ENCODE results near the gene PHKB. TPM values are rescaled to one million over a fixed set of nuclear protein-coding genes. Genes with fewer than 3 reads are reported as not detected.
A peak's percentile ranks its signal among the peaks of the same experiment; 100 is the strongest.

Gene PHKB
- polyA plus RNA-seq, 1 donor (not counting 4 experiments of a cell fraction or from before 2014, with no cell fraction given) = 71.7 TPM

DNA sequence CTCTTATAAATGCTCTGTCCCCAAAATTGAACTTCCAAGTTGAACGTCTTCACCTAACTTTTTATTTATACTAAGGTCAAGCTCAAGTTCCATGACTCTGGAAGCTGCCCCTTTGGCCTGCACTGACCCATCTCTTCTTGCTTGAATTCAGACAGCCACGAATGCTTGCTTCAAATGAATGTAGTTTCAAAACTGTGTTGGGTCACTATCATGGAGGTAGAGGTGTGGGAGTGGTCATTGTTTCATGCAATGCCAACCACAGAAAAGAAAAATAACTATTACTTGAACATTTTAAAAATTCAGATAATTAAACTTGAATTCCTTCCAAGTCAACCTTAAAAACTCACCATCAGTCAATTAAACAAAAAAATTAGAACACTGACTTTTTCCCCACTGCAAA lies 2.8 kb upstream of the PHKB start:
- no peak for FAIRE-seq
- H3K9me1 ChIP-seq (ENCODE audit: control insufficient read depth, extremely low read depth, insufficient read depth, low read length) = no peaks in the 10 kb centered on the region
- peaks cover 3 to 5% of the 10 kb centered on the region in 2 experiments for H3K36me3 ChIP-seq (ENCODE audit: control insufficient read depth in 2 of 2, extremely low read depth in 1 of 2, insufficient read depth in 2 of 2, low read length in 2 of 2)
- H3K27me3 ChIP-seq (ENCODE audit: control insufficient read depth, extremely low read depth, insufficient read depth, low read length) = no peaks in the 10 kb centered on the region
- peaks cover 20% of the 10 kb centered on the region for H3K79me2 ChIP-seq (ENCODE audit: control insufficient read depth, insufficient read depth, low read length)
- H3K9me3 ChIP-seq (ENCODE audit: control insufficient read depth, low read depth, low read length) = no peaks in the 10 kb centered on the region
- H2AFZ ChIP-seq (ENCODE audit: control insufficient read depth, low read length) = no peak overlapping the region
- peaks cover 24% of the 10 kb centered on the region for H3K4me1 ChIP-seq (ENCODE audit: control insufficient read depth, extremely low read depth, insufficient read depth, low read length)
- dilution Hi-C loops (cut with MboI; ENCODE audit: extremely low pct_ligation_motif_present, low sequenced_read_pairs) = no loop called here
- H3K9ac ChIP-seq (ENCODE audit: control insufficient read depth, extremely low read depth, insufficient read depth, low read length) = no peak overlapping the region
- H3K4me2 ChIP-seq (ENCODE audit: control insufficient read depth, extremely low read depth, insufficient read depth, low read depth, low read length) = no peak overlapping the region
- TF ChIP-seq EZH2 (IDR thresholded peaks at IDR 0.05; ENCODE audit: low read length) = no peak
- TF ChIP-seq, protein P1, sequence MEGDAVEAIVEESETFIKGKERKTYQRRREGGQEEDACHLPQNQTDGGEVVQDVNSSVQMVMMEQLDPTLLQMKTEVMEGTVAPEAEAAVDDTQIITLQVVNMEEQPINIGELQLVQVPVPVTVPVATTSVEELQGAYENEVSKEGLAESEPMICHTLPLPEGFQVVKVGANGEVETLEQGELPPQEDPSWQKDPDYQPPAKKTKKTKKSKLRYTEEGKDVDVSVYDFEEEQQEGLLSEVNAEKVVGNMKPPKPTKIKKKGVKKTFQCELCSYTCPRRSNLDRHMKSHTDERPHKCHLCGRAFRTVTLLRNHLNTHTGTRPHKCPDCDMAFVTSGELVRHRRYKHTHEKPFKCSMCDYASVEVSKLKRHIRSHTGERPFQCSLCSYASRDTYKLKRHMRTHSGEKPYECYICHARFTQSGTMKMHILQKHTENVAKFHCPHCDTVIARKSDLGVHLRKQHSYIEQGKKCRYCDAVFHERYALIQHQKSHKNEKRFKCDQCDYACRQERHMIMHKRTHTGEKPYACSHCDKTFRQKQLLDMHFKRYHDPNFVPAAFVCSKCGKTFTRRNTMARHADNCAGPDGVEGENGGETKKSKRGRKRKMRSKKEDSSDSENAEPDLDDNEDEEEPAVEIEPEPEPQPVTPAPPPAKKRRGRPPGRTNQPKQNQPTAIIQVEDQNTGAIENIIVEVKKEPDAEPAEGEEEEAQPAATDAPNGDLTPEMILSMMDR (optimal IDR thresholded peaks at IDR 0.05 in 1 of 3, IDR thresholded peaks at IDR 0.05 in 1 of 3, conservative IDR thresholded peaks at IDR 0.05 in 1 of 3; ENCODE audit: extremely low read depth in 1 of 3, insufficient read depth in 2 of 3, low read length in 3 of 3) = no peak
- no peak overlapping the region for H3K4me3 ChIP-seq (ENCODE audit: control insufficient read depth in 2 of 3, extremely low read depth in 1 of 3, insufficient read depth in 2 of 3, low read depth in 1 of 3, low read length in 3 of 3)
- H4K20me1 ChIP-seq (ENCODE audit: control insufficient read depth, extremely low read depth, insufficient read depth, low read length) = no peaks in the 10 kb centered on the region
- no peak for DNase-seq (ENCODE audit: low read depth, low spot score)
- H3K27ac ChIP-seq (ENCODE audit: control insufficient read depth, insufficient read depth, low read length) = no peak overlapping the region

DNA sequence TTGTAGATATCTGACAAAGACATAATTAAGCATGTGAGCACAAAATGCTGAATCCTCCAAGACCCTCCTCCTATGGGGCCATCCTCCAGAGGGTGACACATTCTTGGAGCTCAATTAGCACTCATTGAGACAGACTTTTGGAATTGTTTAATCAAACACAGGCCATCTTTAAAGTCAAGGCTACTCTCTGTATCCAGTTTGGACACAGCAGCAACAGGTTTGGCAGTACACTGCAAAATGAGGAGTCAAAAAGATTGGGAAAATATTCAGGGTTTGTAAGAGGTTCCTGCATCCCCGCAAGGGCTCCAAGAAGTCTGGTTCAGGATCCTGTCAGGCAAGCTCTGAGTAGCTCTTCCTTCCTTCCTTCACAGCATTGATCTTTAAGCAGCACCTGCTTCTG lies 1.5 kb upstream of the PHKB start:
- peak overlapping the region in 2 of 3 experiments; percentile 96 to 98 for H3K4me3 ChIP-seq (ENCODE audit: control insufficient read depth in 2 of 3, extremely low read depth in 1 of 3, insufficient read depth in 2 of 3, low read depth in 1 of 3, low read length in 3 of 3)
- no peak overlapping the region for H2AFZ ChIP-seq (ENCODE audit: control insufficient read depth, low read length)
- no peak overlapping the region for H3K27ac ChIP-seq (ENCODE audit: control insufficient read depth, insufficient read depth, low read length)
- H3K9me3 ChIP-seq (ENCODE audit: control insufficient read depth, low read depth, low read length) = no peaks in the 10 kb centered on the region
- H3K9ac ChIP-seq (ENCODE audit: control insufficient read depth, extremely low read depth, insufficient read depth, low read length) = no peak overlapping the region
- dilution Hi-C loops (cut with MboI; ENCODE audit: extremely low pct_ligation_motif_present, low sequenced_read_pairs) = no loop called here
- H3K27me3 ChIP-seq (ENCODE audit: control insufficient read depth, extremely low read depth, insufficient read depth, low read length) = no peaks in the 10 kb centered on the region
- TF ChIP-seq, protein P1 (optimal IDR thresholded peaks at IDR 0.05 in 1 of 3, IDR thresholded peaks at IDR 0.05 in 1 of 3, conservative IDR thresholded peaks at IDR 0.05 in 1 of 3; ENCODE audit: extremely low read depth in 1 of 3, insufficient read depth in 2 of 3, low read length in 3 of 3) = no peak
- no peak for TF ChIP-seq EZH2 (IDR thresholded peaks at IDR 0.05; ENCODE audit: low read length)
- no peak for FAIRE-seq
- peaks cover 32% of the 10 kb centered on the region for H3K79me2 ChIP-seq (ENCODE audit: control insufficient read depth, insufficient read depth, low read length)
- peaks cover 0 to 3% of the 10 kb centered on the region in 2 experiments for H3K36me3 ChIP-seq (ENCODE audit: control insufficient read depth in 2 of 2, extremely low read depth in 1 of 2, insufficient read depth in 2 of 2, low read length in 2 of 2)
- H3K9me1 ChIP-seq (ENCODE audit: control insufficient read depth, extremely low read depth, insufficient read depth, low read length) = no peaks in the 10 kb centered on the region
- DNase-seq (ENCODE audit: low read depth, low spot score) = no peak
- peak overlapping the region; percentile 99 for H3K4me2 ChIP-seq (ENCODE audit: control insufficient read depth, extremely low read depth, insufficient read depth, low read depth, low read length)
- H3K4me1 ChIP-seq (ENCODE audit: control insufficient read depth, extremely low read depth, insufficient read depth, low read length) = peaks cover 33% of the 10 kb centered on the region
- H4K20me1 ChIP-seq (ENCODE audit: control insufficient read depth, extremely low read depth, insufficient read depth, low read length) = no peaks in the 10 kb centered on the region
